Immature natural killer cell (primary cell): Measurements from ENCODE around the gene ZSWIM7. TPM values are rescaled to one million over a fixed set of nuclear protein-coding genes. Genes with fewer than 3 reads are reported as not detected.
A peak's percentile ranks its signal among the peaks of the same experiment; 100 is the strongest.

Source experiments
- DNase-seq, 3 donors: peaks; one replicate each; pipeline ENCODE4 v3.0.0; 2022; ENCODE audit warnings: mixed read lengths in 1 of 3
- H3K27ac Mint-ChIP-seq, 6 donors: one replicate each; pipeline ENCODE4 v1.8.0; 2020; ENCODE audit warnings: mixed read lengths in 6 of 6, mild to moderate bottlenecking in 5 of 6, inconsistent platforms in 4 of 6, moderate library complexity in 3 of 6
- H3K27me3 Mint-ChIP-seq, 3 donors: one replicate each; pipeline ENCODE4 v1.8.0; 2020 to 2021; ENCODE audit warnings: low read depth in 3 of 3, mild to moderate bottlenecking in 3 of 3, mixed read lengths in 3 of 3, moderate library complexity in 3 of 3, inconsistent platforms in 1 of 3
- H3K36me3 Mint-ChIP-seq, 3 donors: one replicate each; pipeline ENCODE4 v1.8.0; 2020; ENCODE audit warnings: mixed read lengths in 3 of 3, inconsistent platforms in 2 of 3, mild to moderate bottlenecking in 2 of 3
- H3K4me1 Mint-ChIP-seq, 2 donors: one replicate each; pipeline ENCODE4 v1.8.0; 2020; ENCODE audit warnings: inconsistent platforms in 2 of 2, mild to moderate bottlenecking in 2 of 2, mixed read lengths in 2 of 2, moderate library complexity in 1 of 2
- H3K4me3 Mint-ChIP-seq, 5 donors: one replicate each; pipeline ENCODE4 v1.8.0; 2020; ENCODE audit warnings: mild to moderate bottlenecking in 5 of 5, mixed read lengths in 5 of 5, inconsistent platforms in 3 of 5, moderate library complexity in 3 of 5
- H3K9me3 Mint-ChIP-seq, 6 donors: one replicate each; pipeline ENCODE4 v1.8.0; 2020; ENCODE audit warnings: mild to moderate bottlenecking in 6 of 6, mixed read lengths in 6 of 6, inconsistent platforms in 4 of 6, moderate library complexity in 3 of 6
- polyA plus RNA-seq, 3 donors: library from polyadenylated mRNA; unstranded; fragments of 300-500 nt; fragmentation: Illumina TruSeq; gene quantifications; one replicate each; pipeline ENCODE4 v1.2.3, GENCODE V29; 2021

The ZSWIM7 gene
- polyA plus RNA-seq, 3 donors from 2014 or later, result 47.0 to 67.8 (median 67.6) TPM

DNA sequence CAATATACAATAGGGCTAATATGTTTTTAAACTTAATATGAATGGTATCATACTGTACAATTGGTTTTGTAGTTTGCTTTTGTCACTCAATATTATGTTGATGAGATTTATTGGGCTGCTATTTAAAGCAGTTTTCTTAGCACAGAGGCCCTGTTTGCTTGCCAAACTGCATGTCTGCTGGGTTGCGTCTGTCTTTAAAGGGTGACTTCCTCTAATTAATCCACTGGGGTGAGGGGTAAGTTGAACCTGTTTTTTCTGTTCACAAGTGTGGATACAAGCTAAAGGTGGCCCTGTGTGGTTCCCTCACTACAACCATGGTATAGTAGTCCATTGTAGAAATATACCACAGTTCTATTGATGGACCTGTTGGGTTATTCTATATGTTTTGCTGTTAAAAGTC is 19.8 kb upstream of the ZSWIM7 start:
- H3K27me3 Mint-ChIP-seq, result peaks cover 0 to 2% (median under 1%) of the 10 kb centered on the region in 3 donors
- no peak overlapping the region for H3K27ac Mint-ChIP-seq

DNA sequence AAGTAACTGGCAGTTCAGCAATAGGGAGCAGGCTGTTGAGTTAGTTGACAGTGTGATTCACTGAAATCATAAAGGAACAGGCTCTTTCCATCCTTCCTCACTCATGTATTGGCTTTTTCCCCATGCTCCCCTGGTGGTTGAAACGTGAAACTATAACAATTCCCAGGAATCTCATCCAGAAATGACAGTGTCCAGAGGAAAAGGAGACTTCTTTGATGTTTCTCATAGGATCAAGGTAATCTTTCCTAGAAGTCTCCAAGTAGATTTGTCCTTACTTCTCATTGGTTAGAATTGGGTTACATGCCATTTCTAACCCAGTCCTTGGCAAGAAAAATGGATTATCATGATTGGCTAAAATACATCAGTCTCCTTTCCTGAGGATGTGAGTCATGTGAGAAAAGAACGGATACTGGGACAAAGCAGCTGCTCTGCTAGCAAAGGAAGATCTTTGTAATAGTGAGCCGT is 14.5 kb upstream of the ZSWIM7 start:
- H3K27ac Mint-ChIP-seq, result no peak overlapping the region
- no peaks in the 10 kb centered on the region for H3K4me1 Mint-ChIP-seq
- H3K9me3 Mint-ChIP-seq, result no peaks in the 10 kb centered on the region
- no peak overlapping the region for H3K4me3 Mint-ChIP-seq
- H3K27me3 Mint-ChIP-seq, result peaks cover 0 to 5% (median 3%) of the 10 kb centered on the region in 3 donors
- no peak for DNase-seq
- H3K36me3 Mint-ChIP-seq, result peaks cover 7 to 13% (median 11%) of the 10 kb centered on the region in 3 donors

More for the DNA sequence above, 19.8 kb upstream of the ZSWIM7 start:
- DNase-seq, result no peak
- peaks cover 7 to 10% of the 10 kb centered on the region in 2 donors for H3K4me1 Mint-ChIP-seq
- peaks cover 3 to 12% (median 8%) of the 10 kb centered on the region in 3 donors for H3K36me3 Mint-ChIP-seq
- H3K9me3 Mint-ChIP-seq, result no peaks in the 10 kb centered on the region
- no peak overlapping the region for H3K4me3 Mint-ChIP-seq

DNA sequence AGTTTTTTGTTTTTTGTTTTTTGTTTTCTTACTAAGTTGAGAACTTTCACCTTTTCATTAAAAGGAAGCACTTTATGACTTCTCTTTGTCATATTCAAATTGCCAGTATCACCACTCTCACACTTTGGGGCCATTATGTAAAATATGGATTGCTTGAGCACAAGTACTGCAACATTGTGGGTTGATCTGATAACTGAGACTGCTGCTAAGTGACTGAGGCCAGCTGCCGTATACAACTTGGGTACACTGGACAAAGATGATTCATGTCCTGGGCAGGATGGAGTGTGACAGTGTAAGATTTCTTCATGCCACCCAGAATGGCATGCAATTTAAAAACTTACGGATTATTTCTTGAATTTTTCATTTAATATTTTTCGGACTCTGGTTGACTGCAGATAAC is 7.9 kb upstream of the ZSWIM7 start:
- peaks cover 0 to 2% of the 10 kb centered on the region in 2 donors for H3K4me1 Mint-ChIP-seq
- no peak for DNase-seq
- H3K27me3 Mint-ChIP-seq, result peaks cover 0 to 6% (median 6%) of the 10 kb centered on the region in 3 donors
- peaks cover 16 to 53% (median 23%) of the 10 kb centered on the region in 3 donors for H3K36me3 Mint-ChIP-seq
- H3K4me3 Mint-ChIP-seq, result no peak overlapping the region
- H3K27ac Mint-ChIP-seq, result peak overlapping the region in 2 of 6 donors; percentile 4 to 41
- no peaks in the 10 kb centered on the region for H3K9me3 Mint-ChIP-seq

DNA sequence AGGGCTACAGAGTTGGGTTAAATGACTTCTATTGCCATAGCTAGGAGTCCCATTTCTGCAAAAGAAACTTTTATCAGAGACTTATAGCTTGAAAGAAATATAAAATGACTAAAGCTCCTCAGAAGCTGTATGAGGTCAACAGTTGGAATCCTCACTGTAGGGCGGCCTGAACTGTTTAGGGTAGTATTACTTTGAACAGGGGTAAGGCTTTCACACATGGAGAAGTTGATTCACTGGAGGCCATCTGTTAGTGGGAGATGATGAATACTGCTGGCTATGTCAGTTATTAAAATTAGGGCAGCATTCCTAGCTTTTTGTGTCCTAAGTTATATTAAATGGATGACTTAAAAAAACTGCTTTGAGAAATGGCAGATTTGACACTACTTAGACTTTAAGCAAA is 6.1 kb upstream of the ZSWIM7 start:
- Mint-ChIP-seq H3K36me3 (peaks cover 16 to 55% (median 23%) of the 10 kb centered on the region in 3 donors), H3K9me3 (no peaks in the 10 kb centered on the region), H3K4me1 (peaks cover 16 to 18% of the 10 kb centered on the region in 2 donors), H3K27ac (no peak overlapping the region), H3K27me3 (peaks cover 0 to 5% (median 3%) of the 10 kb centered on the region in 3 donors), H3K4me3 (no peak overlapping the region)
- no peak for DNase-seq

DNA sequence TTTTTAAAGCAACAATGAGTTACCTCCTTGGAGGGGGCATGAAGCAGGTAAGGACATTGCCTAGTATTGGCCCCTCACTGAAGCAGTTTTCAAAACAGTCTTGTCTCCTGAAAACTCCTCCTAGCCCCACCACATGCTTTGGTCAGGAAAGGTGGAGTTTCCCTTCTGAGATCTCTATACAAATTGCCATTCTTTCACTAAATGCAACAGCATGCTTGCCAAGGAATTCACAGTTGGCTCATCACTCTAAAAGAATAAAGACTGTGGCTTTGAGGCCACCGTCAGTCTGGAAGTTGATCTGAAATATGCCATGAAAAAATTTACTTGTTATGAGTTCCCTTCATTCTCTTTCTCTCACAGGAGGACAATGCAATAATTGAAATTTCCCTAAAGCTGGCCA is 4.3 kb upstream of the ZSWIM7 start:
- peaks cover 13 to 53% (median 20%) of the 10 kb centered on the region in 3 donors for H3K36me3 Mint-ChIP-seq
- H3K9me3 Mint-ChIP-seq, result no peaks in the 10 kb centered on the region
- peaks cover 5 to 12% (median 5%) of the 10 kb centered on the region in 3 donors for H3K27me3 Mint-ChIP-seq
- no peak for DNase-seq
- no peak overlapping the region for H3K4me3 Mint-ChIP-seq
- peak overlapping the region in 1 of 6 donors; percentile 63 for H3K27ac Mint-ChIP-seq
- H3K4me1 Mint-ChIP-seq, result peaks cover 28 to 29% of the 10 kb centered on the region in 2 donors

DNA sequence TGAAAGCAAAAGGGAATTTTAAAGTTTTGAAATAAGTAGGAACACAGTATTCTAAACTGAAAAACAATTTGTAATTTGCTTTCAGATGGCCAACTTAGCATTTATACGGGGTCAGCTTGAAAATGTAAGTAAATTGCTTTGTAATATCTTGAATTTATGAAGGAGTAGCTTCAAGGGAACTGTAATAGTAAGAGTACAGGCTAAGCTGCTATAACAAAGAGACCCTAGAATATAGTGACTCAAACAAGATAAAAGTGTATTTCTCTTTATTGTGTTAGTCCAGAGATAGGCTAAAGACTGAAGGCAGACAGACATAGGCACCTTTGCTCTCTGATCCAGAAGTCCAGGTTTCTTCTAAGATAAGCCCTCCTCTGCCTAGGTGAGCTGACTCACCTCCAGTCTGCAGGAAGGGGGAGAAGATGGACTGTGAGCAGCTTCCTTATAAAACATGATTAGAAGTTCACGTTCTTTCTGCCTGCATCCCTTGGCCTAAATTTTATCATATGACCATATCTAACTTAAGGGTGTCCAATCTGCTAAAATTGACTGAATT is 3.3 kb upstream of the ZSWIM7 start:
- Mint-ChIP-seq H3K27ac (no peak overlapping the region), H3K36me3 (peaks cover 3 to 43% (median 9%) of the 10 kb centered on the region in 3 donors), H3K4me1 (peaks cover 29 to 35% of the 10 kb centered on the region in 2 donors), H3K9me3 (no peaks in the 10 kb centered on the region), H3K27me3 (peaks cover 5 to 18% (median 5%) of the 10 kb centered on the region in 3 donors), H3K4me3 (no peak overlapping the region)
- no peak for DNase-seq

DNA sequence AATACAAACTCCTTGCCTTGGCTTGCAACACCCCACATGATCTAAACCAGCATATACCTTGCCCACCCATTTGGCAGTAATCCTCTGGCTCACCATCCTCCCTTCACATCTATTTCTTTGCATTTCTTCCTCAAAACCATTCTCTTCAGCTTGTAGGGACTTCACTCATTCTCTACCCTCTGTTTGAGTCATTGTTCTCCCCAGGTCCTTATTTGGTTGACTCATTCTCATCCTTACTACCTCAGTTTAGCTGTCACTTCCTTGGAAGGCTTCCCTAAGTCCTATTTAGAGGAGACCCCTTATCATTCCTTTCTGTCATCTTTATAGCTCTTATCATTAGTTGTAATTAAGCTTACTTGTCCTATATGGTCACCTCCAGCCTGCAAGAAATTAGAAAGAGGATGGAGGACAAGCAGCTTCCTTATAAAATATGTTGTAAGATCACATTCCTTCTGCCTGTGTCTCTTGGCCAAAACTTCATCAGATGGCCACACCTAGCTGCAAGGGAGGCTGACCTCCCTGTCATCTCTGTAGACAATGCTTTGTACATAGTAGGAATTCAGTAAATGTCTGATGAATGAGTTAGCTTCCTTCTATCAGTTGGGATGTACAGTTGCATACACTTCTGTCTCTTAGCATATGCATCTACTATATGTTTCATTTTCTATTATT is 1.9 kb upstream of the ZSWIM7 start:
- Mint-ChIP-seq H3K36me3 (peaks cover 3 to 30% (median 5%) of the 10 kb centered on the region in 3 donors), H3K27me3 (peaks cover 2 to 18% (median 5%) of the 10 kb centered on the region in 3 donors), H3K9me3 (no peaks in the 10 kb centered on the region), H3K4me3 (peak overlapping the region; percentile 85 to 91 (median 88)), H3K27ac (peak overlapping the region; percentile 92 to 98 (median 94)), H3K4me1 (peaks cover 33 to 35% of the 10 kb centered on the region in 2 donors)
- DNase-seq, result no peak

DNA sequence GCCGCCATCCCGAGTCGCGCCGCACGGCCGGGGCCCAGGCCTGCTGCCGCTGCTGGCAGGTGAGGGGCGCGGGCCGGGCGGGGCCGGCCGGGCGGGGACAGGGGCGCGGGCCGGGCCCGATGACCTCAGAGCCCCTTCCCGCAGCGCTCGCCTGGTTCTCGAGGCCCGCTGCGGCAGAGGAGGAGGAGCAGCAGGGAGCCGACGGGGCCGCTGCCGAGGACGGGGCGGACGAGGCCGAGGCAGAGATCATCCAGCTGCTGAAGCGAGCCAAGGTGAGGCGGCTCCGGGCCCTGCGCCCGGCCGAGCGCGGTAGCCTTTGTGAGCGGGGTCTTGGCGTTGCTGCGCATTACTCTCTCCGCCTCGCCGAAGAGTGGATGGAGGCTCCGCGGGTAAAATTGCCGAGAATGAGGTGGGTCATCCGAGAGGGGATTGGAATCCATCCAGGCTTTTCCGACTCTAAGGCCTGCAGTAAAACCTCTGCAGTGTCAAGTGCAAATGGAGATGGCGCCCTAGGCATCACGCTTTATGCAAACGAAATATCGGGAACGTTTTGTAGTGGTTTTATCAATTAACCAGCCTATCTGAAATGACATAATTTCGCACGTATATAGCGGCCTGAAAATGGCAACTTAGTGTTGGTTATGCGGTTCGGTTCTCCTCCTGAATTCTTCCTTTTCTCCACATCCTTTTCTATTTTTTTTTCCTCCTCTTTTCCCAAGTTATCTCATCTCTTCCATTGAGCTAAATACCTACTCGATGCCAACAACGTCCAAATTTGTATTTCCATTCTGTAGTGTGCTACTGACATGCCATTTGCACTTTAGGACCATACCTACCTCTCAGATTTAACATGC is 697 bp upstream of the ZSWIM7 start:
- no peak for DNase-seq
- Mint-ChIP-seq H3K36me3 (peaks cover 3 to 25% (median 5%) of the 10 kb centered on the region in 3 donors), H3K4me3 (peak overlapping the region; percentile 85 to 91 (median 88)), H3K27me3 (peaks cover 2 to 18% (median 5%) of the 10 kb centered on the region in 3 donors), H3K27ac (peak overlapping the region; percentile 92 to 98 (median 94)), H3K9me3 (no peaks in the 10 kb centered on the region), H3K4me1 (peaks cover 33 to 35% of the 10 kb centered on the region in 2 donors)

DNA sequence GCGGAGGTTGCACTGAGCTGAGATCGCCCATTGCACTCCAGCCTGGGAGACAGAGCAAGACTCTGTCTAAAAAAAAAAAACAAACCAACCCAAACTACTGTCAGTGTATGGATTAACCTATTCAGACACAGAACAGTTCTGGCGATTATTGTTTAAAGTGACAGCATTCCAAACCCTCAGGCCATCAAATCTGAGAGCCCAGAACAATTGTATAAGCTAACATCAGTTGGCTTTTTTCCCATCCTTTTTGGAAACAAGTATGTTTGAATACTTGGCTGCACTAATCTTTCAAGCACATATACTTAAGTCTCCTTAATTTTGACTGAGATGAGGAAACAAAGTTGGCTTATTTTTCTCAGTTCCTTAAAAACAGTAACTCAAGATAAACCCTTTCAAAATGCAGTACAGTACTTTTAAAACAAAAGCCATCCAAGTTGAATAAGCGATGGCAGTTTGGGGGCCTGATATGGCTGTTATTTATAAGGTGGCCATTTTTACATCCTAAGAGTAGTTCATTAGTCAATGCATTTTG is 1.4 kb downstream of the ZSWIM7 start:
- no peak for DNase-seq
- Mint-ChIP-seq H3K36me3 (peaks cover 0 to 16% (median 0%) of the 10 kb centered on the region in 3 donors), H3K4me1 (peaks cover 33 to 35% of the 10 kb centered on the region in 2 donors), H3K27me3 (peaks cover 2 to 16% (median 5%) of the 10 kb centered on the region in 3 donors), H3K9me3 (no peaks in the 10 kb centered on the region), H3K4me3 (peak overlapping the region in 4 of 5 donors; percentile 92 to 97 (median 96)), H3K27ac (peak overlapping the region; percentile 97 to 99 (median 98))

DNA sequence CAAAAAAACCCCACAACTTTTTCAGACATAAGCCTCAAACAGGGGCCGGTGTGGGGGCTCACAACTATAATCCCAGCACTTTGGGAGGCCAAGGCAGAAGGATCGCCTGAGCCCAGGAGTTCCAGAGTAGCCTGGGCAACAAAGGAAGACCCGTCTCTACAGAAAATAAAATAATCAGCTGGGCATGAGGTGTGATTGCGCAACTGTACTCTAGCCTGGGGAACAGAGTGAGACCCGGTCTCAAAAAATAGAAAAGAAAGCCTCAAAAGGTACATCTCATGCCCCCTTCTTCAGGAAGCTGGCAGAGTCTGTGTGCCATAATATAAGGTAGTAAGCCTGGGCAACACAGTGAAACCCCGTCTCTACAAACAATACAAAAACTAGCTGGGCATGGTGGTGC is 3.2 kb downstream of the ZSWIM7 start:
- Mint-ChIP-seq H3K36me3 (peaks cover 0 to 6% (median 1%) of the 10 kb centered on the region in 3 donors), H3K4me1 (peaks cover 23 to 25% of the 10 kb centered on the region in 2 donors), H3K27me3 (peaks cover 2 to 18% (median 5%) of the 10 kb centered on the region in 3 donors), H3K27ac (no peak overlapping the region), H3K4me3 (no peak overlapping the region), H3K9me3 (no peaks in the 10 kb centered on the region)
- DNase-seq, result no peak

DNA sequence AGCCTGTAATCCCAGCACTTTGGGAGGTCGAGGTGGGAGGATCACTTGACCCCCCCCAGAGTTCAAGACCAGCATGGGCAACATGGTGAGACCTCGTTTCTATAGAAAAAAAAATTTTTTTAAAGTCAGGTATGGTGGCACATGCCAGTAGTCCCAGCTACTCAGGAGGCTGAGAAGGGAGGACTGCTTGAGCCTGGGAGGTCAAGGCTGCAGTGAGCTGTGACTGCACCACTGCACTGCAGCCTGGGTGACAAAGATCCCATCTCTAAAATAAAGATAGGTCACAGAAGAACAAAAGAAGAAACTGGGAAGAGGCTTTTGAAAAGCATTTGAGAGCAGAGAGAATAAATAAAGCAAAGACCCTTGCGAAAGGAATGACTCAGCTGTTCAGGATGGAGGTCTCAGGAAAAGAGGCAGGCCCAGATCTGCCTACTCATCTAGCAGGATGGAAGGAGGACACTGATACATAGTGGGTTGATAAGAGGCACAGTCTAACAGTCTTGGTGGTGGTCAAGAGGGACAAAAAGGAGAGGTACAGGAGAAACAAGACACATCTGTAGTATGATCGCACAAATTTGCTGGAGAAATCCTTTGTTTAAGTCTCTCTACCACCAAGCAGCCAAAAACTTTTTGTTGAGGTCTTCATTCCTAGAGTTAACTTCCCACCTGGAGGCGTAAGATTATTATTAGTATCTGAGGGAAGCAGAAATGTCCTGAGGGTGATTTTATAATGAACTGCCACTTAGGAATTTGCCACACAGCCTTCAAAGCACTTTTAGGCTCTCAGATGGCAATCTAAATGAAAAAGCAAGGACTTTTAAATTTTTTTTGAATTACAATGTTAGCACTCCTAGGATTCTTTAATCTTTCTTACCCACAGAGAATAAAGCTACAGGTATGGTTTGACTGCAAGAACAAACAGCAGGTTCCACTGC is 17.6 kb downstream of the ZSWIM7 start:
- H3K4me3 Mint-ChIP-seq, result no peak overlapping the region
- H3K36me3 Mint-ChIP-seq, result peaks cover 21 to 55% (median 29%) of the 10 kb centered on the region in 3 donors
- peak overlapping the region in 3 of 6 donors; percentile 27 to 64 (median 59) for H3K27ac Mint-ChIP-seq
- no peaks in the 10 kb centered on the region for H3K9me3 Mint-ChIP-seq
- peaks cover 0 to 4% (median 2%) of the 10 kb centered on the region in 3 donors for H3K27me3 Mint-ChIP-seq
- H3K4me1 Mint-ChIP-seq, result no peaks in the 10 kb centered on the region
- DNase-seq, result no peak

DNA sequence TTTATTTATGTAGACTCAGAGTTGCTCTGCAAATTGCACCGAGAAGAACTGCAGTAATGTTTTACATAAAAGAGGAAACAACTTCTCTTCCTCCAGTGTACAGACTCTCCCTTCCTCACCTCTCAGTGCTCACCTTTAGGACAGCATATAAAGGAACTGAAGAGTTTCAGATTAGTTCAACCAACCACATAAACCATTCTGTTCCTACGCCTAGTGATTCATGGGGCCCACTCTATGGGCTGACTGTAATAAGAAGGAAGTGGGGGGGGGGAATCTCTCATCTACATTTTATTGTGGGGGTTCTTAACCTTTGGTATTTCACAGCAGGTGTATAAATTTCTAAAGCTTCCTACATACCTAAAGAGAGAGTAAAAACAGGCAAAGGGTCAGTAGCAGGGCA is 18.3 kb downstream of the ZSWIM7 start:
- no peaks in the 10 kb centered on the region for H3K9me3 Mint-ChIP-seq
- DNase-seq, result no peak
- peaks cover 0 to 4% (median 2%) of the 10 kb centered on the region in 3 donors for H3K27me3 Mint-ChIP-seq
- H3K27ac Mint-ChIP-seq, result peak overlapping the region in 1 of 6 donors; percentile 29
- no peaks in the 10 kb centered on the region for H3K4me1 Mint-ChIP-seq
- peaks cover 16 to 52% (median 32%) of the 10 kb centered on the region in 3 donors for H3K36me3 Mint-ChIP-seq
- no peak overlapping the region for H3K4me3 Mint-ChIP-seq
